Mesenchymal stem cell (in vitro differentiated cells and primary cell): ENCODE measurements around the gene ZFYVE21.

Experiments used
- DNase-seq: peaks from one replicate; pipeline ENCODE4 v3.0.0-alpha.2; 2013
- H2AFZ ChIP-seq: one replicate; pipeline ENCODE4 v1.6.1; 2013; ENCODE audit warnings: low read depth, mild to moderate bottlenecking, control low read depth, inconsistent platforms, low read length, moderate library complexity
- H2AK5ac ChIP-seq: 2 replicates; pipeline ENCODE4 v1.6.1; 2013; ENCODE audit warnings: low read length, moderate library complexity, mild to moderate bottlenecking, inconsistent platforms; ENCODE audit not compliant: severe bottlenecking
- H2BK120ac ChIP-seq: one replicate; pipeline ENCODE4 v1.6.1; 2013; ENCODE audit warnings: low read depth, mild to moderate bottlenecking, inconsistent platforms, low read length, moderate library complexity
- H2BK12ac ChIP-seq, 2 experiments: one replicate each; pipeline ENCODE4 v1.6.1; 2013; ENCODE audit warnings: inconsistent platforms in 2 of 2, low read length in 2 of 2, mild to moderate bottlenecking in 2 of 2, moderate library complexity in 2 of 2, control low read depth in 1 of 2
- H2BK15ac ChIP-seq: one replicate; pipeline ENCODE4 v1.6.1; 2013; ENCODE audit warnings: mild to moderate bottlenecking, low read depth, inconsistent platforms; ENCODE audit not compliant: poor library complexity, severe bottlenecking
- H2BK5ac ChIP-seq: 2 replicates; pipeline ENCODE4 v1.6.1; 2013; ENCODE audit warnings: low read depth, mild to moderate bottlenecking, low read length, control low read depth, inconsistent platforms; ENCODE audit not compliant: poor library complexity, severe bottlenecking
- H3K14ac ChIP-seq, 2 experiments: one replicate each; pipeline ENCODE4 v1.6.1; 2013; ENCODE audit warnings: inconsistent platforms in 2 of 2, low read length in 2 of 2, control low read depth in 1 of 2, mild to moderate bottlenecking in 1 of 2, moderate library complexity in 1 of 2
- H3K18ac ChIP-seq, 2 experiments: one replicate each; pipeline ENCODE4 v1.6.1; 2013; ENCODE audit warnings: inconsistent platforms in 2 of 2, low read length in 2 of 2, control low read depth in 1 of 2, low read depth in 1 of 2, mild to moderate bottlenecking in 1 of 2
- H3K23ac ChIP-seq, 2 experiments: one replicate each; pipeline ENCODE4 v1.6.1; 2013; ENCODE audit warnings: inconsistent platforms in 2 of 2, low read length in 2 of 2, mild to moderate bottlenecking in 2 of 2, moderate library complexity in 2 of 2, control low read depth in 1 of 2
- H3K27ac ChIP-seq: 2 replicates; pipeline ENCODE4 v1.5.1; 2013; ENCODE audit warnings: mild to moderate bottlenecking, moderate library complexity, low read length, control low read depth, inconsistent platforms; ENCODE audit not compliant: poor library complexity, severe bottlenecking
- H3K27me3 ChIP-seq, 2 experiments: 2 replicates each; pipeline versions ENCODE4 v1.6.1 to v1.7.0; 2013; ENCODE audit warnings: low read length in 2 of 2, mild to moderate bottlenecking in 2 of 2, moderate library complexity in 2 of 2, control low read depth in 1 of 2, inconsistent platforms in 1 of 2; ENCODE audit not compliant: control insufficient read depth in 1 of 2, insufficient read depth in 1 of 2
- H3K36me3 ChIP-seq, 2 experiments: 2 replicates each; pipeline versions ENCODE4 v1.6.1 to v1.7.0; 2013; ENCODE audit warnings: low read length in 2 of 2, control low read depth in 1 of 2, inconsistent platforms in 1 of 2, low read depth in 1 of 2, mild to moderate bottlenecking in 1 of 2; ENCODE audit not compliant: insufficient read depth in 2 of 2, control insufficient read depth in 1 of 2
- H3K4ac ChIP-seq, 2 experiments: one replicate each; pipeline ENCODE4 v1.6.1; 2013; ENCODE audit warnings: inconsistent platforms in 2 of 2, low read length in 2 of 2, mild to moderate bottlenecking in 2 of 2, moderate library complexity in 2 of 2, control low read depth in 1 of 2, low read depth in 1 of 2
- H3K4me1 ChIP-seq: 2 replicates; pipeline ENCODE4 v1.6.1; 2013; ENCODE audit warnings: low read depth, low read length, control low read depth; ENCODE audit not compliant: control insufficient read depth, insufficient read depth
- H3K4me2 ChIP-seq: 2 replicates; pipeline ENCODE4 v1.6.1; 2013; ENCODE audit warnings: low read length, mild to moderate bottlenecking, inconsistent platforms; ENCODE audit not compliant: poor library complexity, severe bottlenecking
- H3K4me3 ChIP-seq, 2 experiments: 2 replicates each; pipeline versions ENCODE4 v1.5.1 to v1.7.0; 2013; ENCODE audit warnings: low read length in 2 of 2, mild to moderate bottlenecking in 2 of 2, control low read depth in 1 of 2, low read depth in 1 of 2; ENCODE audit not compliant: insufficient read depth in 1 of 2
- H3K79me1 ChIP-seq: replicated peaks from 2 replicates; pipeline ENCODE4 v1.6.1; 2013; ENCODE audit warnings: mild to moderate bottlenecking, control low read depth, low read length, inconsistent platforms; ENCODE audit not compliant: poor library complexity, severe bottlenecking
- H3K9ac ChIP-seq: 2 replicates; pipeline ENCODE4 v1.7.0; 2013; ENCODE audit warnings: mild to moderate bottlenecking, low read length, moderate library complexity
- H3K9me3 ChIP-seq: 2 replicates; pipeline ENCODE4 v1.7.0; 2013; ENCODE audit warnings: mild to moderate bottlenecking, low read length; ENCODE audit not compliant: control insufficient read depth
- H4K8ac ChIP-seq: one replicate; pipeline ENCODE4 v1.6.1; 2013; ENCODE audit warnings: inconsistent platforms, mild to moderate bottlenecking, low read length, moderate library complexity
- H4K91ac ChIP-seq: one replicate; pipeline ENCODE4 v1.6.1; 2013; ENCODE audit warnings: mild to moderate bottlenecking, low read length, inconsistent platforms
- whole genome bisulfite sequencing: methylation state at CpG from one replicate; pipeline ENCODE4 v1.1.7; 2013; ENCODE audit warnings: mixed read lengths; 5-methylcytosine and 5-hydroxymethylcytosine counted together

The ZFYVE21 gene

DNA sequence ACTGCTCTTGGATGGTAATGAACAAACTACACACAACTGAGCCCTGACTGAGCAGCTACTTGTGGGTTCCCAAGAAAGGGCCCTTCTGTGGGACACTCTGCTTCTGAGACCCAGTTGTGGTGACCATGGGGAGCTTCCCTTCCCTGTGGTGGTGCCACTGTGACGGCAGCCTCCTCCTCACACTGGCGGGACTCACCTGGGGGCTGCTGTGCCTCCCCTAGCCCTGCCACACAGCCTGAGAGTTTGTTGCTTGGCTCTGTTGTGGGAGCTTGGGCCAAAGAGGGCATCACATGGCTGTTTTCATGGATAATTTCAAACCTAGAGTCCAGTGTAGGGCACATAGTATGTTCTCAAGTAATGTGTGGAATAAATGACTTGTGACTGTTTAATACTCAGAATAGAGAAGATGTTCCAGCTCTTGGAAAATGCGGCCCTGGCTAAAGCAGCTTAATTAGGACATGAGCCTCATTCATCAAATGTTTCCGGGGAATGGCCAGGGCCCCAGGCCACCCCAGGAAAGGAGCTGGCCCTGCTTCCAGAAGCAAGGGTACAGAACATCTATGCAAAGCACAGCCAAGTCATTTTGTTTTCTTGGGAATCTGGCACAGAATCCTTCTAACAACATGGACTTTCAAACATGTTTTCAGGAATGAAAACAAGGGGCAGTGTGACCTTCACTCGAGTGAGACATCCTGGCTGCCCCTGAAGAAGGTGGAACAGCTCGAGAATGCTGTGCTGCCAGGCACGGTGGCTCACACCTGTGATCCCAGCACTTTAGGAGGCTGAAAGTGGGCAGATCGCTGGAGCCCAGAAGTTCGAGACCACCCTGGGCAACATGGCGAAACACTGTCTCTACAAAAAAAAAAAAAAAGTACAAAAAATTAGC is 21.2 kb downstream of the ZFYVE21 start:
- 94% methylated on average over 10 of the region's 10 CpGs for WGBS
- no peak overlapping the region for H4K8ac ChIP-seq

DNA sequence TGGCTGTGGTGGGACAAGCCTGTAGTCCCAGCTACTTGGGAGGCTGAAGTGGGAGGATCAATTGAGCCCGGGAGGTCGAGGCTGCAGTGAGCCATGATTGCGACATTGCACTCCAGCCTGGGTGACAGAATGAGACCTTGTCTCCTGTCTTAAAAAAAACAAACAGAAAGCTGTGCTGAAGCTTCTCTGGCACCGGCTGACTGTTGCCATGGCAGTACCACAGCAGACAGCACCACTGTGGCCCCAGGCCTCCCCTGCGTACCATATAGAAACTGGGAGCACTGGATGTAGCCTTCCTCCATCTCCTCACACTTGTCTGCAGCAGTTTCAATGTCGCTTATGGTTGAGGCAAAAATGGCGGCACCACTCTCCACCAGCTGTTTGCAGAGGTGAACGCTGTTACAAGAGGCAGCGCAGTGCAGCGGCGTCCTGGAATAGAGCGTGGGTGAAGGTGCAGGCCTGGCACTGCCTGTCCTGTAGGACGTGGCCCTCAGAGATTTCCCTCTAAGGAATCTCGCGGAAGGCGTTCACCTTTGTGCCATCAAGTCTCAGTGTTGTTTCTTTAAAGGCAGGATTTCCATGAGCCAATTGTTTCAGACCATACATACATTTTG is 21.9 kb downstream of the ZFYVE21 start:
- no peak overlapping the region for H3K18ac ChIP-seq
- H3K9me3 ChIP-seq, result no peaks in the 10 kb centered on the region
- no peak overlapping the region for H4K91ac ChIP-seq
- no peak for DNase-seq
- no peak overlapping the region for H3K4me3 ChIP-seq
- H2BK120ac ChIP-seq, result no peak overlapping the region
- H2BK5ac ChIP-seq, result no peak overlapping the region
- H3K4me2 ChIP-seq, result no peak overlapping the region
- H4K8ac ChIP-seq, result no peak overlapping the region
- no peaks in the 10 kb centered on the region for H3K27me3 ChIP-seq
- no peak overlapping the region for H2AK5ac ChIP-seq
- H3K79me1 ChIP-seq, result peaks cover 1% of the 10 kb centered on the region
- WGBS, result 96% methylated on average over 16 of the region's 16 CpGs
- H3K27ac ChIP-seq, result no peak overlapping the region
- no peak overlapping the region for H2AFZ ChIP-seq
- H3K4me1 ChIP-seq, result peaks cover 10% of the 10 kb centered on the region
- H3K4ac ChIP-seq, result no peak overlapping the region
- no peak overlapping the region for H2BK12ac ChIP-seq
- no peak overlapping the region for H3K23ac ChIP-seq
- H3K9ac ChIP-seq, result no peak overlapping the region
- H2BK15ac ChIP-seq, result no peak overlapping the region
- no peak overlapping the region for H3K14ac ChIP-seq
- peaks cover 25 to 67% of the 10 kb centered on the region in 2 experiments for H3K36me3 ChIP-seq

More for the DNA sequence above, 21.2 kb downstream of the ZFYVE21 start:
- H3K4me3 ChIP-seq, result no peak overlapping the region
- H3K27ac ChIP-seq, result no peak overlapping the region
- no peak overlapping the region for H3K18ac ChIP-seq
- no peak overlapping the region for H3K14ac ChIP-seq
- no peak overlapping the region for H4K91ac ChIP-seq
- no peak overlapping the region for H2BK120ac ChIP-seq
- peaks cover 11% of the 10 kb centered on the region for H3K4me1 ChIP-seq
- H3K36me3 ChIP-seq, result peaks cover 33 to 70% of the 10 kb centered on the region in 2 experiments
- DNase-seq, result no peak
- no peak overlapping the region for H2AFZ ChIP-seq
- H2BK12ac ChIP-seq, result no peak overlapping the region
- peaks cover 4% of the 10 kb centered on the region for H3K79me1 ChIP-seq
- no peak overlapping the region for H2AK5ac ChIP-seq
- no peak overlapping the region for H3K9ac ChIP-seq
- H3K23ac ChIP-seq, result no peak overlapping the region
- H3K4me2 ChIP-seq, result no peak overlapping the region
- no peak overlapping the region for H3K4ac ChIP-seq
- no peaks in the 10 kb centered on the region for H3K9me3 ChIP-seq
- no peak overlapping the region for H2BK5ac ChIP-seq
- H2BK15ac ChIP-seq, result no peak overlapping the region
- no peaks in the 10 kb centered on the region for H3K27me3 ChIP-seq

DNA sequence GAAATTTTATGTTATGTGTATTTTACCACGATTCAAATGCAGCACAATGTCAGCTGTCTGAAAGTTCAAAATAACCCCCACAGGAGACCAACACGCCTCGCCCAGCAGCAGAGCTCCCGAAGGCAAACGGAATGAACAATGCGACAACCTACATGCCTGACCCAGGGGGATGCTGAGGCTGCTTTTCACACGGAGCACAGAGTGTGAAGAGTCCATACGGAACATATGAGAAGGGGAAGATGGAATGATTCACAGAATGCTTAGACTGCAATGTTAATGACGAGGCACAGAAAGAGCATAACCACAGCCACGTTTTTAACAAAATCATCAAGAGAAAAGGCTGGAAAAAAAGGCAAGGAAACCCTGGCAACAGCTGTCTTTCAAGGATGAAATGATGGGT is 22.6 kb downstream of the ZFYVE21 start:
- Histone ChIP-seq H2BK5ac (no peak overlapping the region), H3K79me1 (peaks cover 1% of the 10 kb centered on the region), H3K4me2 (no peak overlapping the region), H3K23ac (no peak overlapping the region), H3K4me1 (peaks cover 10% of the 10 kb centered on the region), H3K14ac (no peak overlapping the region), H2BK15ac (no peak overlapping the region), H3K36me3 (peaks cover 19 to 63% of the 10 kb centered on the region in 2 experiments), H4K8ac (no peak overlapping the region), H3K27me3 (no peaks in the 10 kb centered on the region), H2AFZ (no peak overlapping the region), H2BK120ac (no peak overlapping the region), H3K27ac (no peak overlapping the region), H4K91ac (no peak overlapping the region), H3K9ac (no peak overlapping the region), H2BK12ac (no peak overlapping the region), H3K9me3 (no peaks in the 10 kb centered on the region), H3K4me3 (no peak overlapping the region), H3K4ac (no peak overlapping the region), H3K18ac (no peak overlapping the region), H2AK5ac (no peak overlapping the region)
- 93% methylated on average over 9 of the region's 10 CpGs for WGBS
- no peak for DNase-seq

DNA sequence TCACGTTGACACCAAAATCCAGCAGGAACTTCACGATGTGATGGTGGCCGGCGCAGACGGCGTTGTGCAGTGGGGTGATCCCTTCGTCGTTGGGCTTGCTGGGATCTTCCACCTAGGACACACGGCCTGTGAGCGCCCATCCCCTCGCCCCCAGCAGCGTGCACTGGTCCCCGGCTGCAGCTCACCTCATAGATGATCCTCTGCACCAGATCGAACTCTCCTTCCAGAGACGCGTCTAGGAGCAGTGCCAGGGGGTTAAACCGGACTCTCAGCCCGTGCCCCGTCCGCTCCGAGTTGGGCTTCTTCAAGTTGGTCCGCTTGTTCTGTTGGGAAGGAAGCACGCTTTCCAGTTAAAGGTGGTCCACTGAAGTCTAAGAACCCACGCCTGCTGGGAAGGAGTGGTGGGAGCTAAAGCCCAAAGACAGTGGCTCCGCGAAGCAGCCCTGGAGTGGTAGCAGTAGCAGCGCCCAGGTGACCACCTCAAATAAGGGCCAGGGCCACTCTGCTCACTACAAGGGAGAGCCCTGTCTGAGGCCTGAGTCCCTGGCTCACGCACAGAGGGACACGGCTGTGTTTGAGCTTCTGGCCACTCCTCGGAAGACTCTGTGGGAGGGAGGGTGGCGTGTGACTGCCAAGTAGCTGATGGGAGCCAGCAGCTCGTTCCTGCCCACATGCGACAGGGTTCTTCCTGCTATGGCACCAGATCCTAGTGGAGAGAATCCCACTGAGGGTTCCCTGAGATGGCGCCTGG is 23.3 kb downstream of the ZFYVE21 start:
- Histone ChIP-seq H3K79me1 (no peaks in the 10 kb centered on the region), H3K4me2 (no peak overlapping the region), H4K8ac (no peak overlapping the region), H3K18ac (no peak overlapping the region), H3K27ac (no peak overlapping the region), H3K4ac (no peak overlapping the region), H3K9me3 (no peaks in the 10 kb centered on the region), H3K27me3 (no peaks in the 10 kb centered on the region), H2AK5ac (no peak overlapping the region), H3K4me1 (peaks cover 8% of the 10 kb centered on the region), H2BK15ac (no peak overlapping the region), H2BK12ac (no peak overlapping the region), H2BK5ac (no peak overlapping the region), H4K91ac (peak overlapping the region; percentile 1), H2AFZ (no peak overlapping the region), H3K4me3 (no peak overlapping the region), H3K14ac (no peak overlapping the region), H3K9ac (no peak overlapping the region), H3K23ac (no peak overlapping the region), H3K36me3 (peaks cover 12 to 60% of the 10 kb centered on the region in 2 experiments), H2BK120ac (no peak overlapping the region)
- WGBS, result 95% methylated on average over 34 of the region's 34 CpGs
- DNase-seq, result no peak
